Coronary artery (tissue), 2 donors: ENCODE results near the gene WSCD2.

Experiments used
- DNase-seq: peaks from one replicate; pipeline ENCODE4 v3.0.0-alpha.2; 2017; ENCODE audit warnings: low spot score
- H3K27ac ChIP-seq, 2 donors: fragments of 200-600 bp; sonication (generic); one replicate each; pipeline ENCODE4 v1.5.1; 2016 to 2019
- H3K4me3 ChIP-seq: fragments of 200-600 bp; sonication (generic); 2 replicates; pipeline ENCODE4 v1.5.1; 2016; ENCODE audit warnings: mild to moderate bottlenecking, moderate library complexity
- TF ChIP-seq, protein P1 (sequence below): fragments of 200-600 bp; sonication (generic); IDR thresholded peaks from one replicate; pipeline ENCODE4 v1.5.1; 2019; ENCODE audit warnings: antibody characterized with exemption

Gene WSCD2

DNA sequence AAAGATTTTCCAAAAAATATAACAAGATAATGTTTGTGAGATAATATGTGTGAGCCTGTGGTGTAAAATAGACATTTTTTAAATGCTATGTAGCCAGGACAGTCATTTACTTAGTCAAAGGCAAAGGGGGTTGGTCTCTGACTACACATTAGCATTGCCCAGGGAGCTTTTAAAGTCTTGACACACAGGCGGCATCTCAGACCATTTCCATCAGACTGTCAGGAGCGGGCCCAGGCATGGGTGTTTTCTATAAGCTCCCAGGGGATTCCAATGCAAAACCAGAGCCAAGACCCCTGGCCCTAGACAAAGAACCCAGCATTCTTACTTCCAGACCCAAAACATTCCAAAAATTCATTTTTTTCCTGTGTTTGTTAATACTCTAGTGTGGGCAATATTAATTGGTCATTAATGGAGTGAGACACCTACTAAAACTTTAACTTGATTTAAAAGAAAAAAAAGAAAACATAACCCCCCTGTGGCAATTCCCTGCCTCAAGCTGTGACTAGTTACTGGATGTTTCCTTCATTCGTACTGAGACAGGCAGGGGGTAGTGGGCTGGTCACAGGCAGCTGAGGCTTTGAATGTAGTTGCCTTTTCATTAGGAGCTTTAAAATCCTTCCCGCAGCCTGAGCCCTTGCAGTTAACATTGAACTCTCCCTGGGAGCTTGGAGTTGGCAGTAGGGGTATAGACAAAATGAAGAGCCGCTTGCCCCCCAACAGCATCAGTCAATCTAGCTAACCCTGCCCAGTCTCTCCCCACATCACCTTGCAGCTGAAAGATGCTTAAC lies 106.3 kb downstream of the WSCD2 start:
- DNase-seq, result no peak
- no peak overlapping the region for H3K4me3 ChIP-seq
- TF ChIP-seq, protein P1, sequence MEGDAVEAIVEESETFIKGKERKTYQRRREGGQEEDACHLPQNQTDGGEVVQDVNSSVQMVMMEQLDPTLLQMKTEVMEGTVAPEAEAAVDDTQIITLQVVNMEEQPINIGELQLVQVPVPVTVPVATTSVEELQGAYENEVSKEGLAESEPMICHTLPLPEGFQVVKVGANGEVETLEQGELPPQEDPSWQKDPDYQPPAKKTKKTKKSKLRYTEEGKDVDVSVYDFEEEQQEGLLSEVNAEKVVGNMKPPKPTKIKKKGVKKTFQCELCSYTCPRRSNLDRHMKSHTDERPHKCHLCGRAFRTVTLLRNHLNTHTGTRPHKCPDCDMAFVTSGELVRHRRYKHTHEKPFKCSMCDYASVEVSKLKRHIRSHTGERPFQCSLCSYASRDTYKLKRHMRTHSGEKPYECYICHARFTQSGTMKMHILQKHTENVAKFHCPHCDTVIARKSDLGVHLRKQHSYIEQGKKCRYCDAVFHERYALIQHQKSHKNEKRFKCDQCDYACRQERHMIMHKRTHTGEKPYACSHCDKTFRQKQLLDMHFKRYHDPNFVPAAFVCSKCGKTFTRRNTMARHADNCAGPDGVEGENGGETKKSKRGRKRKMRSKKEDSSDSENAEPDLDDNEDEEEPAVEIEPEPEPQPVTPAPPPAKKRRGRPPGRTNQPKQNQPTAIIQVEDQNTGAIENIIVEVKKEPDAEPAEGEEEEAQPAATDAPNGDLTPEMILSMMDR, result no peak
- H3K27ac ChIP-seq, result no peak overlapping the region

DNA sequence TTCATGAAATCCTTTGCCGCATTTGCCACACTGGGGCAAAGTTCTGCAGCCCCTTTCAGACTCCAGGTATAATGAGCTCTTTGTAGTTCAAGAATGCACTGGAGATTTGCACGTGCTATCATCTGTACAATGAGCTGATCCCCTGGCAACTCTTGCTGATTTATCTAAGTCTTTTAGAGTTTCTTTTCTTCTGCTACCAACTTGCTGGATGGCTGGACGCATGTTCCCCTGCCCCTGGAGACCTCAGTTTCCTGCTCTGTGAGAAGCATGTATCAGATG lies 106.8 kb downstream of the WSCD2 start:
- no peak overlapping the region for H3K27ac ChIP-seq
- TF ChIP-seq, protein P1, result no peak
- DNase-seq, result no peak
- no peak overlapping the region for H3K4me3 ChIP-seq

DNA sequence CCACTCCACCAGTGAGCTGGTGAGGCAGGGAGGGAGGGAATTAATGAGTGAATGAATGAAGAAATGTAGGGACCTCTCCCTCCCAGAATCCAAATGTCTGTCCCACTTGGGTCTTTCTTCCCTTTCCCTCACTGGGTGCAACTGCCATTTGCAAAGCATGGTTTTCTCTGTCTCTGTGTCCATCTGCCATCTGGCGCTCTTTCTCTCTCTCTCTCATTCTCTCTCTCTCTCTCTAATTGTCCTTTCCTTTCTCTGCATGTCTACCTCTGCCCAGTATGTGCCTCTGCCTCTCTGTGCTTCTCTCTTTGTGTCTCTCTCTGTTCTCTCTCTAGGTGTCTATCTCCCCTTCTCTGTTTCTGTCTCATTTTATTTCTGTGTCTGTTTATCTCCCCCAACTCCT lies 107.3 kb downstream of the WSCD2 start:
- Histone ChIP-seq H3K27ac (no peak overlapping the region), H3K4me3 (no peak overlapping the region)
- no peak for DNase-seq
- TF ChIP-seq, protein P1, result no peak

DNA sequence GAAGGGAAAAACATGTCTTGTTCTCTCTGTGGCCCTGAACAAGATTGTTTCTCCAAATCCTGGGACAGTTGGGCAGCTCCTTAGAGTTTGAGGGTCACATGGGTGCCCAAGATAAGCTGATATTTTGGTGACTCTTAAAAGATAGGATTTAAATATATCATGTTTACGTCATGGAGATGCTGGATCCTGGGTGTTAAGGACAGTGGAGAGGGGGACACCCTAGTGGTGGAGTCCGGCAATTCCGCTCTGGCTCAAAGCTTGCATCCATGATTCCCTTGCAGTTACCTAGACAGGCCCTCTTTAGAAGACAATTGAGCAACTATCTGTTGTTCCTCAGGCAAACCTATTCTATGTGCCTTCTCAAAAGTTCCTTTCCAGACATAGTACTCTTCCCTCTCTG lies 108.2 kb downstream of the WSCD2 start:
- no peak overlapping the region for H3K27ac ChIP-seq
- no peak for DNase-seq
- H3K4me3 ChIP-seq, result no peak overlapping the region
- TF ChIP-seq, protein P1, result no peak

DNA sequence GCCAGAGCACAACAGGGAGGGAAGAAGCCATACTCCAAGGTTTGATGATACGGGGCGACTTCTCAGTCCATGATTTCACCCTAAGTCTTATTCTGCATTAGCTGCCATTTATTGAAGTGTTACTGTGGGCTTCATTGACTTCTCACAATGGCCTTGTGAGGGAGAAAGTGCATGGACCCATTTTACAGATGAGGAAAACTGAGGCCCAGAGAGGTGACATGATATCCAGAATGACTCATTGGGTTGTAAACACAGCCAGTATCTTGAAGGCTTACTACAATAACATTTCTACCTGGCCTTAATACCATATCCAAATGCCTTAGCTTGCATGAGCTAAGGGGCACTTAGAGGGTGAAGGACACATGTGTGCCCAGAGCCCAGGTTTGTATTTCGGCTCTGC lies 109.4 kb downstream of the WSCD2 start:
- no peak for DNase-seq
- Histone ChIP-seq H3K4me3 (no peak overlapping the region), H3K27ac (no peak overlapping the region)
- TF ChIP-seq, protein P1, result no peak

DNA sequence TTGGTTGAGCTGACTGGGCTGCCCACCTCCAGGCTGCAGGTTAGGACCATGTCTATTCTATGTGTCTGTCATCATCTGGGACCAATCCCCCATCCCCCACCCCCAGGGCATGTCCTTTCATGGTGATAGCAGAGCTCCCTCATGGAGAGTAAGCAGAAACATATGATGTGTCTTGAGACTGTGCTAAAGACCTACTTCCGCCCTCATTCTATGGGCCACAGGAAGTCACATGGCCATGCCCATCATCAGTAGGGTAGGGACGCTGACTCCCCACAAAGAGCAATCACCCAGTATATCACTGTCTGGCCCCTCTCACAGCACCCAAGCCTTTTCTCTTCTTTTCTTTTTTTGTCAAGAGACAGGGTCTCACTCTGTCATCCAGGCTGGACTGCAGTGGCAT lies 110.3 kb downstream of the WSCD2 start:
- H3K27ac ChIP-seq, result no peak overlapping the region
- no peak for DNase-seq
- TF ChIP-seq, protein P1, result no peak
- no peak overlapping the region for H3K4me3 ChIP-seq

DNA sequence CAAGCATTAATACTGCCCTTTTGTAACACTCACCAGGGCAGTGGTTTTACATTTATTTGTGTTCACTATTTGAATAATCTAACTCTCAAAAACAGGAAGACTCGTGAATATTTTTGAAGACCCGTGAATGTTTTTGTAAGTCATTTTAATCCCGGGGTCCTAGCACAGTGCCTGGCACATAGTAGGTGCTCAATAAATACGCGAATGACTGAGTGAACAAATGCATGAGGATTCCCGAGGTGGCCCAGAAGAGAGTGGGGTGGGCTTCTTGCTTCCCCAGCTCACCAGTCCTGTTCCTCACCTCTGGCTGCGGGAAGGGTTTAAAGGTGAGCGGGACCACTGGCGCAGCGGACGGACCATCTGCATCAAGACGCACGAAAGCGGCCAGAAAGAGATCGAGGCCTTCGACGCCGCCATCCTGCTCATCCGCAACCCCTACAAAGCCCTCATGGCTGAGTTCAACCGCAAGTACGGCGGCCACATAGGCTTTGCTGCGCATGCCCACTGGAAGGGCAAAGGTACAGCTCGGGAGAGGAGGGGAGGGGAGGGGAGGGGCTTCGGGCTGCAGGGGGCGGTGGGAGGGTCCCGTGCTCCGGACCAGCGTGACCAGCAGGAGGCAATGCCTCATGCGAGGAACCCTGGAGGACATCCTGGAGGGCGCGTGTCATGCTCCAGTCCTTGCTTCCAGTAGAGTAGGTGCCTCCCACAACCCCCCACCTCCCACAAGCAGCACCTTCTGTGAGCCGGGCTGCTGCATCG lies 111.1 kb downstream of the WSCD2 start:
- DNase-seq, result no peak
- TF ChIP-seq, protein P1, result no peak
- no peak overlapping the region for H3K27ac ChIP-seq

More for the DNA sequence above, 111.1 kb downstream of the WSCD2 start:
- no peak overlapping the region for H3K4me3 ChIP-seq
